CD4-positive, alpha-beta T cell (primary cell): ENCODE data around the gene BTNL9. TPM values are rescaled to one million over a fixed set of nuclear protein-coding genes. Genes with fewer than 3 reads are reported as not detected.

ENCODE experiments used
- ATAC-seq: fragments of 200-7000 bp; cut with Tn5 transposase; one replicate; pipeline ENCODE4 v1.10.0; 2022; ENCODE audit warnings: mild to moderate bottlenecking; ENCODE audit not compliant: poor library complexity
- CTCF ChIA-PET: fragments of 350-600 bp; sonication (Branson Sonifier 250); formaldehyde crosslinking; loops from one replicate; lab custom pipeline; 2021; ENCODE audit warnings: antibody characterized with exemption, inconsistent platforms; lab: Charles Lee
- POLR2A ChIA-PET: fragments of 350-600 bp; sonication (Branson Sonifier 250); formaldehyde crosslinking; loops from one replicate; lab custom pipeline; 2021; ENCODE audit warnings: antibody characterized with exemption, inconsistent platforms; lab: Charles Lee
- DNase-seq, 14 experiments: peaks; one replicate each; pipeline ENCODE4 v3.0.0-alpha.2; 2013 to 2020; ENCODE audit warnings: mixed read lengths in 2 of 14
- H3K27ac ChIP-seq, 2 donors: one replicate each; pipeline versions ENCODE4 v1.5.1 to v1.7.0; 2013; ENCODE audit warnings: low read length in 2 of 2, low read depth in 1 of 2, mild to moderate bottlenecking in 1 of 2
- H3K27me3 ChIP-seq, 2 experiments: 1 replicate in 1 of 2; 2 replicates in 1 of 2; pipeline versions ENCODE4 v1.6.1 to v1.7.0; 2013; ENCODE audit warnings: low read length in 2 of 2, control low read depth in 1 of 2, mild to moderate bottlenecking in 1 of 2, moderate library complexity in 1 of 2; ENCODE audit not compliant: insufficient read depth in 2 of 2, control insufficient read depth in 1 of 2
- H3K36me3 ChIP-seq: one replicate; pipeline ENCODE4 v1.6.1; 2013; ENCODE audit warnings: low read length, control low read depth; ENCODE audit not compliant: insufficient read depth
- H3K4me1 ChIP-seq: one replicate; pipeline ENCODE4 v1.6.1; 2013; ENCODE audit warnings: low read length, control low read depth; ENCODE audit not compliant: insufficient read depth
- H3K4me3 ChIP-seq: one replicate; pipeline ENCODE4 v1.5.1; 2013; ENCODE audit warnings: mild to moderate bottlenecking, low read length, moderate library complexity
- H3K9me3 ChIP-seq, 2 experiments: 1 replicate in 1 of 2; 2 replicates in 1 of 2; pipeline versions ENCODE4 v1.6.1 to v1.7.0; 2013; ENCODE audit warnings: low read length in 2 of 2, mild to moderate bottlenecking in 2 of 2, control low read depth in 1 of 2, moderate library complexity in 1 of 2; ENCODE audit not compliant: control insufficient read depth in 1 of 2, insufficient read depth in 1 of 2
- H3K27ac Mint-ChIP-seq: one replicate; pipeline ENCODE4 v1.8.0; 2020; ENCODE audit warnings: mixed read lengths
- H3K27me3 Mint-ChIP-seq: one replicate; pipeline ENCODE4 v1.8.0; 2021; ENCODE audit warnings: mixed read lengths
- H3K36me3 Mint-ChIP-seq: one replicate; pipeline ENCODE4 v1.8.0; 2021; ENCODE audit warnings: low read depth, mixed read lengths
- H3K4me1 Mint-ChIP-seq: one replicate; pipeline ENCODE4 v1.8.0; 2021; ENCODE audit warnings: low read depth, mixed read lengths
- H3K4me3 Mint-ChIP-seq: one replicate; pipeline ENCODE4 v1.8.0; 2020; ENCODE audit warnings: mild to moderate bottlenecking, mixed read lengths
- H3K9me3 Mint-ChIP-seq: one replicate; pipeline ENCODE4 v1.8.0; 2020; ENCODE audit warnings: mixed read lengths
- intact Hi-C, 2 experiments: fragments of 100-400 bp; cut with DNase I in 1 of 2; cut with micrococcal nuclease in 1 of 2; formaldehyde crosslinking; loops; one replicate each; pipeline versions ENCODE4 v1.15.1 to v1.9.0; 2023 to 2025; cut with DNase I, micrococcal nuclease
- total RNA-seq, 174 experiments: library from RNA in 2 of 174; stranded (reverse) in 2 of 174; gene quantifications; one replicate each; pipeline ENCODE4 v1.2.3 and lab custom pipeline; 2021 to 2026
- TF ChIP-seq, protein P1 (sequence below): fragments of 200-600 bp; IDR thresholded peaks from one replicate; pipeline ENCODE4 v1.8.0; 2022; ENCODE audit warnings: antibody characterized with exemption, mild to moderate bottlenecking

Gene BTNL9
- total RNA-seq, 2 experiments from 2014 or later = not detected

DNA sequence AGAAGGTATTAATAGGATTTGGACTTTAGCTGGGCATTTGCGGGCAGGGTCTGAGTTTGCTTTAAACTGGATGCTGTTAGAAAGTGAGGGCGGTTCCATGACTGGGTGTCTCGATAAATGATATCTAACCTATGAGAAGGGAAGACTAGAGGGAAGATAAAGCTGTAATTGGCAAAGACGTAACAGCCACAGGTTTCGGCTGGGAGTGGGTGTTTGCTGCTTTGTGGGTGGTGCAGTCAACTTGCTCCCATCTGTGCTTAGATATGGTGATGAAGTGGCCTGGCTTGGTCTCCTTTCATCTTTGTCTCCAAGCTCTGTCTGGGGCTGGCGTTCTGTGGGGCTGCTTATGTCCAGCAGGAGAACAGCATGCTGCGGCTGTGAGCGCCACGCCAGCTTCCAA is 67.6 kb downstream of the BTNL9 start:
- no peaks in the 10 kb centered on the region for H3K36me3 ChIP-seq
- H3K27me3 ChIP-seq = peaks cover 41 to 79% of the 10 kb centered on the region in 2 experiments
- Mint-ChIP-seq H3K27ac (no peak overlapping the region), H3K4me1 (peaks cover 8% of the 10 kb centered on the region), H3K27me3 (peaks cover 89% of the 10 kb centered on the region), H3K4me3 (no peak overlapping the region), H3K36me3 (no peaks in the 10 kb centered on the region), H3K9me3 (no peaks in the 10 kb centered on the region)
- peaks cover 0 to 7% of the 10 kb centered on the region in 2 experiments for H3K9me3 ChIP-seq
- no peak overlapping the region for H3K27ac ChIP-seq
- H3K4me1 ChIP-seq = peaks cover 4% of the 10 kb centered on the region
- no peak overlapping the region for H3K4me3 ChIP-seq
- ChIA-PET CTCF (no interaction called here), POLR2A (no interaction called here)
- DNase-seq (no peak), ATAC-seq (no peak)
- TF ChIP-seq, protein P1, sequence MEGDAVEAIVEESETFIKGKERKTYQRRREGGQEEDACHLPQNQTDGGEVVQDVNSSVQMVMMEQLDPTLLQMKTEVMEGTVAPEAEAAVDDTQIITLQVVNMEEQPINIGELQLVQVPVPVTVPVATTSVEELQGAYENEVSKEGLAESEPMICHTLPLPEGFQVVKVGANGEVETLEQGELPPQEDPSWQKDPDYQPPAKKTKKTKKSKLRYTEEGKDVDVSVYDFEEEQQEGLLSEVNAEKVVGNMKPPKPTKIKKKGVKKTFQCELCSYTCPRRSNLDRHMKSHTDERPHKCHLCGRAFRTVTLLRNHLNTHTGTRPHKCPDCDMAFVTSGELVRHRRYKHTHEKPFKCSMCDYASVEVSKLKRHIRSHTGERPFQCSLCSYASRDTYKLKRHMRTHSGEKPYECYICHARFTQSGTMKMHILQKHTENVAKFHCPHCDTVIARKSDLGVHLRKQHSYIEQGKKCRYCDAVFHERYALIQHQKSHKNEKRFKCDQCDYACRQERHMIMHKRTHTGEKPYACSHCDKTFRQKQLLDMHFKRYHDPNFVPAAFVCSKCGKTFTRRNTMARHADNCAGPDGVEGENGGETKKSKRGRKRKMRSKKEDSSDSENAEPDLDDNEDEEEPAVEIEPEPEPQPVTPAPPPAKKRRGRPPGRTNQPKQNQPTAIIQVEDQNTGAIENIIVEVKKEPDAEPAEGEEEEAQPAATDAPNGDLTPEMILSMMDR = no peak
- intact Hi-C loops = no loop called here

DNA sequence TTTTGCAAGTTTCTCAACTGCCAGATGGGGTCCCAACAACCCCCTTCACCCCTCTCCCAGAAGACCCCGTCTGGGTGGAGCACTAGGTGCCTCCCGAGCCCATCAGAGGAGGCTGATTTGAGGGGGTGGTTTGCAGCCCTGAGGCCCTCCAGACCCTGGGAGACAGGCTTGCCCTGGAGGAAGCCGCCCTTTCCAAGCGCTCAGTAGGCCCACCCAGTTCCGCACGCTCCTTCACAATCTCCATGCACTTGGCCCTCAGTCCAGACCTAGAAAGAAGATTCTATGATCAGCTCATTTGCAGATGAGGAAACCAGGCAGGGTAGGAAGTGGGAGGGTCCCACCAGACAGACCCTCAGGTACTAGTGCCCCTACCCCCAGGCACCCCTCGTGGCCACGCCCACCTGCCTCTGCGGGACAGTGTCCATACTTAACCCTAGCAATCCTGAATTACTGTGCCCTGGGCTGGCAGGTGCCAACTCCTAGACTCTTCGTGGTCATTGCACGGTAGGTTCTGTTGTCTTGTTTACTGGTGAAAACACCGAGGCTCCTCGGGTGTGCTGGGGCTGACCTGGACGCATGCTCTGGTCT is 68.6 kb downstream of the BTNL9 start:
- TF ChIP-seq, protein P1 = no peak
- Mint-ChIP-seq H3K4me3 (no peak overlapping the region), H3K4me1 (peaks cover 8% of the 10 kb centered on the region), H3K36me3 (no peaks in the 10 kb centered on the region), H3K9me3 (no peaks in the 10 kb centered on the region), H3K27ac (no peak overlapping the region), H3K27me3 (peaks cover 90% of the 10 kb centered on the region)
- ATAC-seq (no peak), DNase-seq (no peak)
- intact Hi-C loops = no loop called here
- Histone ChIP-seq H3K4me1 (peaks cover 4% of the 10 kb centered on the region), H3K36me3 (no peaks in the 10 kb centered on the region), H3K4me3 (no peak overlapping the region), H3K27ac (no peak overlapping the region), H3K27me3 (peaks cover 41 to 79% of the 10 kb centered on the region in 2 experiments), H3K9me3 (peaks cover 0 to 7% of the 10 kb centered on the region in 2 experiments)
- POLR2A ChIA-PET = no interaction called here
- CTCF ChIA-PET = no interaction called here

DNA sequence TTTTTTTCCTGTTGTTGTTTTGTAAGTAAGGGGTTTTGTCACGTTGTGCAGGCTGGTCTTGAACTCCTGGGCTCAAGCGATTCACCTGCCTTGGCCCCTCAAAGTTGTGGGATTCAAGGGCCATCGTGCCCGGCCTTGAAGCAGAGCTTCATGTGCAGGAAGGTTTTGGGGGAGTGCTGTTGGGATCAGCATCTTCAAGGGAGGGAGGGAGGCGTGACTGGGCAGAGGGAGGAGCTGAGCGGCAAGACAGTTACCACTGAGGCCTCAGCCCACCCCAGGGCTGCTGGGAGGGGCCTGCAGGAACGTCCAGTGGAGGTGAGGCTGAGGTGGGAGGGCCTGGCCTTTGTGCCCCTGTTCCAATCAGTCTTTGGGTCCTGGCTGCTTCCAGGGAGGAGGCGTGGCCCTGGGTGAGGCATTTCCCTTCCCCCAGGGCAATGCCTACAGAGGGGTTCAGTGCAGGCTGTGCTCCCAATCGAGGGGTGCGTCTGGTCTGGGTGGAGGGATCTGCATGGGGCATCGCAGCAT is 69.5 kb downstream of the BTNL9 start:
- H3K4me1 Mint-ChIP-seq = peaks cover under 1% of the 10 kb centered on the region
- Histone ChIP-seq H3K9me3 (peaks cover 0 to 13% of the 10 kb centered on the region in 2 experiments), H3K27me3 (peaks cover 43 to 84% of the 10 kb centered on the region in 2 experiments), H3K27ac (no peak overlapping the region), H3K4me3 (no peak overlapping the region), H3K4me1 (no peaks in the 10 kb centered on the region), H3K36me3 (no peaks in the 10 kb centered on the region)
- H3K4me3 Mint-ChIP-seq = no peak overlapping the region
- DNase-seq (no peak), ATAC-seq (no peak)
- no peaks in the 10 kb centered on the region for H3K36me3 Mint-ChIP-seq
- no peak overlapping the region for H3K27ac Mint-ChIP-seq
- ChIA-PET POLR2A (no interaction called here), CTCF (no interaction called here)
- TF ChIP-seq, protein P1 = no peak
- intact Hi-C loops = no loop called here
- peaks cover 91% of the 10 kb centered on the region for H3K27me3 Mint-ChIP-seq
- no peaks in the 10 kb centered on the region for H3K9me3 Mint-ChIP-seq
